Kidney capillary endothelial cell (primary cell): ENCODE measurements around the gene TMEM175.
"Not testable (repeated sequence)": the region's sequence is repeated elsewhere in the genome, so short reads cannot be mapped to it uniquely, and the experiment has no call there.

ENCODE experiments used
- DNase-seq: peaks from one replicate; pipeline ENCODE4 v3.0.0-alpha.2; 2018; ENCODE audit warnings: low spot score

The TMEM175 gene

GRCh38 chr4:915041-915474 is 17.2 kb upstream of the TMEM175 start:
- DNase-seq = no peak

GRCh38 chr4:915595-915994 is 16.7 kb upstream of the TMEM175 start:
- no peak for DNase-seq

- no peak for DNase-seq
These were observed 14.8 kb upstream of the TMEM175 start for GRCh38 chr4:917466-917865.

- no peak for DNase-seq
These were observed 14.3 kb upstream of the TMEM175 start for GRCh38 chr4:917992-918391.

GRCh38 chr4:918591-918990 is 13.7 kb upstream of the TMEM175 start:
- not testable (repeated sequence) for DNase-seq

- DNase-seq = not testable (repeated sequence)
These were observed 13.1 kb upstream of the TMEM175 start for GRCh38 chr4:919004-919680.

GRCh38 chr4:921830-922331 is 10.4 kb upstream of the TMEM175 start:
- no peak for DNase-seq

- no peak for DNase-seq
These were observed 7.9 kb upstream of the TMEM175 start for GRCh38 chr4:924107-925096.

- DNase-seq = no peak
These were observed 7.1 kb upstream of the TMEM175 start for GRCh38 chr4:925171-925570.

- DNase-seq = no peak
These were observed 6.3 kb upstream of the TMEM175 start for GRCh38 chr4:925771-926500.

GRCh38 chr4:926538-926937 is 5.7 kb upstream of the TMEM175 start:
- DNase-seq = no peak

GRCh38 chr4:927566-927965 is 4.7 kb upstream of the TMEM175 start:
- not testable (repeated sequence) for DNase-seq

GRCh38 chr4:929096-929765 is 3.0 kb upstream of the TMEM175 start:
- DNase-seq = no peak

GRCh38 chr4:930028-930551 is 2.2 kb upstream of the TMEM175 start:
- no peak for DNase-seq

- DNase-seq = no peak
These were observed 1.4 kb upstream of the TMEM175 start for GRCh38 chr4:930827-931193.

- DNase-seq = peak; percentile 71
These were observed 883 bp upstream of the TMEM175 start for GRCh38 chr4:931194-931959.

GRCh38 chr4:932713-933070 is 432 bp downstream of the TMEM175 start:
- peak; percentile 31 for DNase-seq

- not testable (repeated sequence) for DNase-seq
These were observed 7.2 kb downstream of the TMEM175 start for GRCh38 chr4:939508-939907.

GRCh38 chr4:945274-946102 is 13.2 kb downstream of the TMEM175 start:
- no peak for DNase-seq

- no peak for DNase-seq
These were observed 13.8 kb downstream of the TMEM175 start for GRCh38 chr4:946103-946450.
